Activated T-helper 17 cell treated with anti-CD3 and anti-CD28 coated beads, Interleukin-2, amount 50 U/mL, for 72 hours (primary cell): ENCODE results near the gene OR5AU1. TPM values are rescaled to one million over a fixed set of nuclear protein-coding genes. Genes with fewer than 3 reads are reported as not detected.
"Not testable (repeated sequence)": the region's sequence is repeated elsewhere in the genome, so short reads cannot be mapped to it uniquely, and the experiment has no call there.

Source experiments
- ATAC-seq: fragments of 150-1000 bp; cut with Tn5 transposase; replicated peaks from 2 replicates; pipeline ENCODE4 v1.10.0; 2021; ENCODE audit warnings: mild to moderate bottlenecking, moderate library complexity
- H3K27ac Mint-ChIP-seq: one replicate; pipeline ENCODE4 v1.8.0; 2022; ENCODE audit warnings: mixed read lengths
- H3K27me3 Mint-ChIP-seq: one replicate; pipeline ENCODE4 v1.8.0; 2022; ENCODE audit warnings: mixed read lengths
- H3K36me3 Mint-ChIP-seq: one replicate; pipeline ENCODE4 v1.8.0; 2022; ENCODE audit warnings: low read depth, mild to moderate bottlenecking, mixed read lengths
- H3K4me1 Mint-ChIP-seq: one replicate; pipeline ENCODE4 v1.8.0; 2022; ENCODE audit warnings: mixed read lengths
- H3K4me3 Mint-ChIP-seq: one replicate; pipeline ENCODE4 v1.8.0; 2022; ENCODE audit warnings: mild to moderate bottlenecking, mixed read lengths
- H3K9me3 Mint-ChIP-seq: one replicate; pipeline ENCODE4 v1.8.0; 2022; ENCODE audit warnings: mixed read lengths
- total RNA-seq, 2 donors: library from RNA; stranded (reverse); gene quantifications; one replicate each; pipeline ENCODE4 v1.2.3, GENCODE V29; 2022

The OR5AU1 gene
- total RNA-seq, 2 donors from 2014 or later, result not detected

- no peaks in the 10 kb centered on the region for H3K4me1 Mint-ChIP-seq
- H3K36me3 Mint-ChIP-seq, result no peaks in the 10 kb centered on the region
- H3K4me3 Mint-ChIP-seq, result peak overlapping the region; percentile 73
- no peaks in the 10 kb centered on the region for H3K27me3 Mint-ChIP-seq
- H3K27ac Mint-ChIP-seq, result no peak overlapping the region
- ATAC-seq, result no peak
- no peaks in the 10 kb centered on the region for H3K9me3 Mint-ChIP-seq
Measured at GRCh38 chr14:21192447-21192822, 36.6 kb upstream of the OR5AU1 start.

- Mint-ChIP-seq H3K9me3 (no peaks in the 10 kb centered on the region), H3K4me3 (peak overlapping the region; percentile 73), H3K27ac (no peak overlapping the region), H3K36me3 (no peaks in the 10 kb centered on the region), H3K27me3 (no peaks in the 10 kb centered on the region), H3K4me1 (no peaks in the 10 kb centered on the region)
- ATAC-seq, result peak; percentile 98
Measured at GRCh38 chr14:21191809-21192446, 36.1 kb upstream of the OR5AU1 start.

GRCh38 chr14:21191261-21191808 is 35.5 kb upstream of the OR5AU1 start:
- Mint-ChIP-seq H3K36me3 (no peaks in the 10 kb centered on the region), H3K4me1 (no peaks in the 10 kb centered on the region), H3K27ac (no peak overlapping the region), H3K4me3 (peak overlapping the region; percentile 73), H3K27me3 (no peaks in the 10 kb centered on the region), H3K9me3 (no peaks in the 10 kb centered on the region)
- ATAC-seq, result peak; percentile 8

GRCh38 chr14:21185491-21185890 is 29.6 kb upstream of the OR5AU1 start:
- H3K27me3 Mint-ChIP-seq, result peaks cover 13% of the 10 kb centered on the region
- no peaks in the 10 kb centered on the region for H3K36me3 Mint-ChIP-seq
- H3K9me3 Mint-ChIP-seq, result no peaks in the 10 kb centered on the region
- no peak overlapping the region for H3K27ac Mint-ChIP-seq
- no peak for ATAC-seq
- H3K4me3 Mint-ChIP-seq, result no peak overlapping the region
- no peaks in the 10 kb centered on the region for H3K4me1 Mint-ChIP-seq

GRCh38 chr14:21184254-21184653 is 28.4 kb upstream of the OR5AU1 start:
- ATAC-seq, result no peak
- H3K27ac Mint-ChIP-seq, result no peak overlapping the region
- H3K9me3 Mint-ChIP-seq, result no peaks in the 10 kb centered on the region
- no peaks in the 10 kb centered on the region for H3K36me3 Mint-ChIP-seq
- no peaks in the 10 kb centered on the region for H3K4me1 Mint-ChIP-seq
- peaks cover 13% of the 10 kb centered on the region for H3K27me3 Mint-ChIP-seq
- H3K4me3 Mint-ChIP-seq, result no peak overlapping the region

GRCh38 chr14:21182166-21182565 is 26.3 kb upstream of the OR5AU1 start:
- Mint-ChIP-seq H3K27me3 (peaks cover 13% of the 10 kb centered on the region), H3K36me3 (no peaks in the 10 kb centered on the region), H3K27ac (no peak overlapping the region), H3K9me3 (no peaks in the 10 kb centered on the region), H3K4me3 (no peak overlapping the region), H3K4me1 (no peaks in the 10 kb centered on the region)
- ATAC-seq, result no peak

GRCh38 chr14:21171128-21171527 is 15.3 kb upstream of the OR5AU1 start:
- Mint-ChIP-seq H3K4me3 (no peak overlapping the region), H3K36me3 (no peaks in the 10 kb centered on the region), H3K4me1 (no peaks in the 10 kb centered on the region), H3K27me3 (peaks cover 12% of the 10 kb centered on the region), H3K27ac (no peak overlapping the region), H3K9me3 (no peaks in the 10 kb centered on the region)
- no peak for ATAC-seq

GRCh38 chr14:21169573-21169972 is 13.7 kb upstream of the OR5AU1 start:
- no peaks in the 10 kb centered on the region for H3K9me3 Mint-ChIP-seq
- no peaks in the 10 kb centered on the region for H3K4me1 Mint-ChIP-seq
- H3K4me3 Mint-ChIP-seq, result no peak overlapping the region
- no peaks in the 10 kb centered on the region for H3K36me3 Mint-ChIP-seq
- no peak overlapping the region for H3K27ac Mint-ChIP-seq
- H3K27me3 Mint-ChIP-seq, result peaks cover 15% of the 10 kb centered on the region
- no peak for ATAC-seq

GRCh38 chr14:21168055-21168454 is 12.2 kb upstream of the OR5AU1 start:
- Mint-ChIP-seq H3K4me3 (no peak overlapping the region), H3K4me1 (no peaks in the 10 kb centered on the region), H3K9me3 (no peaks in the 10 kb centered on the region), H3K27ac (no peak overlapping the region), H3K36me3 (no peaks in the 10 kb centered on the region), H3K27me3 (peaks cover 20% of the 10 kb centered on the region)
- peak; percentile 62 for ATAC-seq

GRCh38 chr14:21165670-21166069 is 9.8 kb upstream of the OR5AU1 start:
- not testable (repeated sequence) for H3K4me1 Mint-ChIP-seq, H3K9me3 Mint-ChIP-seq, H3K4me3 Mint-ChIP-seq, H3K27ac Mint-ChIP-seq, ATAC-seq, H3K36me3 Mint-ChIP-seq
- peaks cover 31% of the 10 kb centered on the region for H3K27me3 Mint-ChIP-seq

- not testable (repeated sequence) for ATAC-seq, H3K4me1 Mint-ChIP-seq, H3K27ac Mint-ChIP-seq, H3K36me3 Mint-ChIP-seq, H3K4me3 Mint-ChIP-seq, H3K9me3 Mint-ChIP-seq
- H3K27me3 Mint-ChIP-seq, result peaks cover 30% of the 10 kb centered on the region
Measured at GRCh38 chr14:21165002-21165605, 9.2 kb upstream of the OR5AU1 start.

- Mint-ChIP-seq H3K27ac (no peak overlapping the region), H3K4me1 (no peaks in the 10 kb centered on the region), H3K36me3 (no peaks in the 10 kb centered on the region), H3K27me3 (peaks cover 28% of the 10 kb centered on the region), H3K9me3 (no peaks in the 10 kb centered on the region), H3K4me3 (no peak overlapping the region)
- ATAC-seq, result no peak
Measured at GRCh38 chr14:21163871-21164291, 8.0 kb upstream of the OR5AU1 start.

- Mint-ChIP-seq H3K27me3 (peaks cover 34% of the 10 kb centered on the region), H3K4me3 (no peak overlapping the region), H3K36me3 (no peaks in the 10 kb centered on the region), H3K27ac (no peak overlapping the region), H3K4me1 (no peaks in the 10 kb centered on the region), H3K9me3 (no peaks in the 10 kb centered on the region)
- no peak for ATAC-seq
Measured at GRCh38 chr14:21162081-21162480, 6.2 kb upstream of the OR5AU1 start.

- Mint-ChIP-seq H3K27me3 (peaks cover 32% of the 10 kb centered on the region), H3K9me3 (no peaks in the 10 kb centered on the region), H3K27ac (no peak overlapping the region), H3K4me1 (no peaks in the 10 kb centered on the region), H3K4me3 (no peak overlapping the region), H3K36me3 (no peaks in the 10 kb centered on the region)
- ATAC-seq, result no peak
Measured at GRCh38 chr14:21160061-21160610, 4.3 kb upstream of the OR5AU1 start.

GRCh38 chr14:21158175-21158574 is 2.3 kb upstream of the OR5AU1 start:
- not testable (repeated sequence) for ATAC-seq, H3K4me1 Mint-ChIP-seq, H3K4me3 Mint-ChIP-seq, H3K36me3 Mint-ChIP-seq, H3K9me3 Mint-ChIP-seq, H3K27ac Mint-ChIP-seq
- H3K27me3 Mint-ChIP-seq, result peaks cover 32% of the 10 kb centered on the region
